Panc1 (cell line): Measurements from ENCODE around the gene UBAC1. TPM values are rescaled to one million over a fixed set of nuclear protein-coding genes. Genes with fewer than 3 reads are reported as not detected.

ENCODE experiments used
- ATAC-seq: fragments of 200-7000 bp; cut with Tn5 transposase; 2 replicates; pipeline ENCODE4 v1.9.1; 2020; ENCODE audit warnings: mild to moderate bottlenecking, moderate library complexity
- BruUV-seq: library from RNA; stranded (reverse); fragments of 400-500 nt; replicated peaks from 2 replicates; lab custom pipeline; 2021; lab: Mats Ljungman, UMichigan
- CTCF ChIA-PET: fragments of 300-600 bp; sonication (Branson Sonifier 250); formaldehyde crosslinking; loops from one replicate; lab custom pipeline; 2022; ENCODE audit warnings: antibody characterized with exemption; lab: Charles Lee
- POLR2A ChIA-PET: fragments of 300-600 bp; sonication (Branson Sonifier 250); formaldehyde crosslinking; loops from one replicate; lab custom pipeline; 2022; ENCODE audit warnings: antibody characterized with exemption; lab: Charles Lee
- DNase-seq: peaks from one replicate; pipeline ENCODE4 v3.0.0-alpha.2; 2010; ENCODE audit warnings: low read depth, low spot score
- H3K27ac ChIP-seq: 2 replicates; pipeline ENCODE4 v1.5.1; 2011; ENCODE audit warnings: mild to moderate bottlenecking, low read length, inconsistent platforms
- H3K27me3 ChIP-seq: fragments of 200-500 bp; sonication (Bioruptor generic); 2 replicates; pipeline ENCODE4 v1.6.0; 2014; ENCODE audit warnings: low read length, inconsistent platforms; ENCODE audit not compliant: control insufficient read depth, insufficient read depth
- H3K36me3 ChIP-seq: fragments of 200-500 bp; sonication (Bioruptor generic); 2 replicates; pipeline ENCODE4 v1.5.1; 2014; ENCODE audit warnings: inconsistent platforms, mild to moderate bottlenecking, low read length, moderate library complexity; ENCODE audit not compliant: control insufficient read depth, insufficient read depth
- H3K4me1 ChIP-seq: 2 replicates; pipeline ENCODE4 v1.5.1; 2011; ENCODE audit warnings: inconsistent platforms, mild to moderate bottlenecking, low read length, moderate library complexity; ENCODE audit not compliant: control insufficient read depth, insufficient read depth
- H3K4me3 ChIP-seq, 2 experiments: 2 replicates each; pipeline ENCODE4 v1.5.1; 2011 to 2012; ENCODE audit warnings: low read depth in 2 of 2, low read length in 2 of 2, mild to moderate bottlenecking in 2 of 2, inconsistent platforms in 1 of 2, moderate library complexity in 1 of 2
- H3K9me3 ChIP-seq: fragments of 200-500 bp; sonication (Bioruptor generic); 2 replicates; pipeline ENCODE4 v1.5.1; 2014; ENCODE audit warnings: low read depth, mild to moderate bottlenecking, inconsistent platforms, low read length, moderate library complexity; ENCODE audit not compliant: control insufficient read depth, insufficient read depth
- CTCF ChIP-seq: fragments of 450-650 bp; IDR thresholded peaks from 2 replicates; pipeline ENCODE4 v1.5.1; 2017; ENCODE audit warnings: mild to moderate bottlenecking
- POLR2AphosphoS5 ChIP-seq: IDR thresholded peaks from 2 replicates; pipeline ENCODE4 v1.6.1; 2012; ENCODE audit warnings: mild to moderate bottlenecking, low read depth, low read length, moderate library complexity
- REST ChIP-seq, 2 experiments: IDR thresholded peaks; 2 replicates each; pipeline ENCODE4 v1.6.1; 2011 to 2012; ENCODE audit warnings: low read depth in 2 of 2, control low read depth in 1 of 2, low read length in 1 of 2, mild to moderate bottlenecking in 1 of 2, moderate library complexity in 1 of 2; ENCODE audit not compliant: insufficient read depth in 1 of 2
- SIN3A ChIP-seq: IDR thresholded peaks from 2 replicates; pipeline ENCODE4 v1.6.1; 2012; ENCODE audit warnings: low read depth, mild to moderate bottlenecking, low read length, moderate library complexity, borderline replicate concordance; ENCODE audit not compliant: insufficient read depth
- TCF7L2 ChIP-seq: IDR thresholded peaks from 2 replicates; pipeline ENCODE4 v1.6.1; 2011; ENCODE audit warnings: mild to moderate bottlenecking, low read depth, low read length, inconsistent platforms
- in situ Hi-C: cut with HindIII; loops from 2 replicates; pipeline ENCODE4 v1.10.0; 2016; ENCODE audit warnings: low sequenced_read_pairs, low pct_unique_long_range_greater_than_20kb
- intact Hi-C: fragments of 100-400 bp; cut with micrococcal nuclease; formaldehyde crosslinking; loops from one replicate; pipeline ENCODE4 v1.10.0; 2022; ENCODE audit not compliant: unreplicated experiment
- total RNA-seq: library from RNA; stranded (reverse); gene quantifications from one replicate; pipeline ENCODE4 v1.2.1, GENCODE V29; 2021; ENCODE audit not compliant: unreplicated experiment

The UBAC1 gene
- total RNA-seq, 1 experiment from 2014 or later = 38.0 TPM

- POLR2A ChIA-PET = interaction anchor here (1.2 kb wide), 1 partner anchor 96 kb away, joined by 10 read pairs; no protein-coding TSS in a partner anchor
- no peak overlapping the region for H3K4me3 ChIP-seq
- no peaks in the 10 kb centered on the region for H3K27me3 ChIP-seq
- intact Hi-C loops = no loop called here
- no peak for TF ChIP-seq REST (IDR thresholded peaks at IDR 0.05; ENCODE audit: insufficient read depth in 1 of 2, low read depth in 2 of 2, low read length in 1 of 2)
- no peak for TF ChIP-seq SIN3A
- TF ChIP-seq POLR2AphosphoS5 = no peak
- no peak for TF ChIP-seq TCF7L2
- no peak for TF ChIP-seq CTCF
- BruUV-seq = no TSS peak
- CTCF ChIA-PET = no interaction called here
- H3K27ac ChIP-seq = no peak overlapping the region
- in situ Hi-C loops = no loop called here
- H3K9me3 ChIP-seq = no peaks in the 10 kb centered on the region
- no peaks in the 10 kb centered on the region for H3K4me1 ChIP-seq
- no peak for ATAC-seq
- DNase-seq = no peak
- no peaks in the 10 kb centered on the region for H3K36me3 ChIP-seq
These were observed 5.0 kb downstream of the UBAC1 start for GRCh38 chr9:135955934-135956801.

- TF ChIP-seq TCF7L2 = no peak
- no peak for TF ChIP-seq CTCF
- no peak for TF ChIP-seq SIN3A
- TF ChIP-seq REST (IDR thresholded peaks at IDR 0.05; ENCODE audit: insufficient read depth in 1 of 2, low read depth in 2 of 2, low read length in 1 of 2) = no peak
- no peak for TF ChIP-seq POLR2AphosphoS5
- ATAC-seq (no peak), DNase-seq (no peak)
- Histone ChIP-seq H3K4me3 (no peak overlapping the region), H3K9me3 (no peaks in the 10 kb centered on the region), H3K27ac (no peak overlapping the region), H3K4me1 (no peaks in the 10 kb centered on the region), H3K27me3 (no peaks in the 10 kb centered on the region), H3K36me3 (no peaks in the 10 kb centered on the region)
- CTCF ChIA-PET = no interaction called here
- intact Hi-C loops (no loop called here), in situ Hi-C loops (no loop called here)
- no TSS peak for BruUV-seq
- POLR2A ChIA-PET = no interaction called here
These were observed 8.4 kb downstream of the UBAC1 start for GRCh38 chr9:135952664-135953206.
